HCT116 (cell line): ENCODE data around the gene ZBTB16. TPM values are rescaled to one million over a fixed set of nuclear protein-coding genes. Genes with fewer than 3 reads are reported as not detected.

Experiments used
- ATAC-seq: fragments of 200-7000 bp; cut with Tn5 transposase; 2 replicates; pipeline ENCODE4 v1.9.1; 2020; ENCODE audit warnings: mild to moderate bottlenecking, moderate library complexity
- BruUV-seq: library from RNA; stranded (reverse); fragments of 400-500 nt; replicated peaks from 2 replicates; lab custom pipeline; 2021; lab: Mats Ljungman, UMichigan
- CTCF ChIA-PET: fragments of 300-600 bp; sonication (Branson Sonifier 250); formaldehyde crosslinking; loops from one replicate; lab custom pipeline; 2021; ENCODE audit warnings: antibody characterized with exemption; lab: Charles Lee
- POLR2A ChIA-PET: fragments of 300-600, 350-600 bp; sonication (Branson Sonifier 250); formaldehyde crosslinking; loops from one replicate; lab custom pipeline; 2021; ENCODE audit warnings: antibody characterized with exemption; lab: Charles Lee
- RAD21 ChIA-PET, 2 experiments: fragments of 300-600 bp; sonication (Branson Sonifier 250); formaldehyde crosslinking; loops; one replicate each; lab custom pipeline; 2023; ENCODE audit warnings: low total read pairs in 2 of 2; ENCODE audit not compliant: uncharacterized antibody in 2 of 2, unreplicated experiment in 2 of 2, low non-redundant PET in 1 of 2; lab: Charles Lee
- DNase-seq: peaks from one replicate; pipeline ENCODE4 v3.0.0-alpha.2; 2010; ENCODE audit warnings: low read depth, low spot score
- H2AFZ ChIP-seq: fragments of 200-600 bp; shearing (Covaris generic), sonication (generic); 2 replicates; pipeline ENCODE4 v1.6.1; 2017; ENCODE audit warnings: low read depth, mixed run types, mixed read lengths, antibody characterized with exemption, low read length; ENCODE audit not compliant: poor library complexity, severe bottlenecking
- H3K27ac ChIP-seq: 2 replicates; pipeline ENCODE4 v1.5.1; 2012; ENCODE audit warnings: low read depth, low read length
- H3K27me3 ChIP-seq: fragments of 200-600 bp; sonication (generic); 2 replicates; pipeline ENCODE4 v1.6.1; 2016; ENCODE audit warnings: mixed run types, low read length, mixed read lengths; ENCODE audit not compliant: insufficient read depth
- H3K36me3 ChIP-seq, 2 experiments: fragments of 200-500 bp in 1 of 2; fragments of 200-600 bp in 1 of 2; sonication (Bioruptor generic) in 1 of 2; sonication (generic) in 1 of 2; 2 replicates each; pipeline versions ENCODE4 v1.5.1 to v1.6.1; 2014 to 2016; ENCODE audit warnings: low read length in 2 of 2, inconsistent platforms in 1 of 2, mixed read lengths in 1 of 2, mixed run types in 1 of 2; ENCODE audit not compliant: insufficient read depth in 2 of 2, control insufficient read depth in 1 of 2
- H3K4me1 ChIP-seq, 2 experiments: fragments of 200-600 bp in 1 of 2; sonication (generic) in 1 of 2; 2 replicates each; pipeline versions ENCODE4 v1.5.1 to v1.6.1; 2012 to 2017; ENCODE audit warnings: low read length in 2 of 2, inconsistent platforms in 1 of 2, mild to moderate bottlenecking in 1 of 2, mixed read lengths in 1 of 2, mixed run types in 1 of 2, moderate library complexity in 1 of 2; ENCODE audit not compliant: insufficient read depth in 2 of 2, control insufficient read depth in 1 of 2
- H3K4me2 ChIP-seq: fragments of 200-600 bp; sonication (generic); 2 replicates; pipeline ENCODE4 v1.6.1; 2017; ENCODE audit warnings: mixed run types, low read length, mixed read lengths
- H3K4me3 ChIP-seq, 2 experiments: fragments of 200-600 bp in 1 of 2; sonication (generic) in 1 of 2; replicated peaks in 1 of 2; 2 replicates each; pipeline ENCODE4 v1.5.1; 2011 to 2016; ENCODE audit warnings: low read length in 2 of 2, control low read depth in 1 of 2, low read depth in 1 of 2, mild to moderate bottlenecking in 1 of 2, mixed read lengths in 1 of 2, mixed run types in 1 of 2
- H3K79me2 ChIP-seq: fragments of 200-600 bp; sonication (generic); 2 replicates; pipeline ENCODE4 v1.6.1; 2017; ENCODE audit warnings: mild to moderate bottlenecking, mixed run types, low read length, moderate library complexity, mixed read lengths; ENCODE audit not compliant: insufficient read depth
- H3K9ac ChIP-seq: fragments of 200-600 bp; sonication (generic); 2 replicates; pipeline ENCODE4 v1.6.1; 2016; ENCODE audit warnings: low read length, mixed read lengths
- H3K9me2 ChIP-seq: fragments of 200-600 bp; sonication (generic), shearing (Covaris generic); 2 replicates; pipeline ENCODE4 v1.6.1; 2017; ENCODE audit warnings: mixed run types, mild to moderate bottlenecking, moderate library complexity; ENCODE audit not compliant: insufficient read depth
- H3K9me3 ChIP-seq, 2 experiments: fragments of 200-500 bp in 1 of 2; fragments of 200-600 bp in 1 of 2; sonication (Bioruptor generic) in 1 of 2; sonication (generic) in 1 of 2; 2 replicates each; pipeline ENCODE4 v1.6.1; 2014 to 2017; ENCODE audit warnings: low read length in 2 of 2, mixed read lengths in 2 of 2, inconsistent platforms in 1 of 2, low read depth in 1 of 2, mild to moderate bottlenecking in 1 of 2, mixed run types in 1 of 2, moderate library complexity in 1 of 2; ENCODE audit not compliant: control insufficient read depth in 1 of 2, insufficient read depth in 1 of 2
- H4K20me1 ChIP-seq: fragments of 200-600 bp; sonication (generic), shearing (Covaris generic); 2 replicates; pipeline ENCODE4 v1.6.1; 2017; ENCODE audit warnings: mixed run types, mild to moderate bottlenecking, moderate library complexity; ENCODE audit not compliant: insufficient read depth
- CEBPB ChIP-seq: IDR thresholded peaks from 2 replicates; pipeline ENCODE4 v1.6.1; 2012; ENCODE audit warnings: low read depth
- EGR1 ChIP-seq: IDR thresholded peaks from 2 replicates; pipeline ENCODE4 v1.6.1; 2012; ENCODE audit warnings: low read depth
- EZH2phosphoT487 ChIP-seq: fragments of 200-600 bp; IDR thresholded peaks from 2 replicates; pipeline ENCODE4 v1.6.1; 2018; ENCODE audit warnings: antibody characterized with exemption, borderline replicate concordance
- JUND ChIP-seq: IDR thresholded peaks from 2 replicates; pipeline ENCODE4 v1.6.1; 2012
- REST ChIP-seq: IDR thresholded peaks from 2 replicates; pipeline ENCODE4 v1.6.1; 2012; ENCODE audit warnings: low read depth
- SP1 ChIP-seq: IDR thresholded peaks from 2 replicates; pipeline ENCODE4 v1.6.1; 2012; ENCODE audit warnings: low read depth
- TCF7L2 ChIP-seq: IDR thresholded peaks from 2 replicates; pipeline ENCODE4 v1.7.0; 2011; ENCODE audit warnings: borderline replicate concordance, inconsistent platforms; ENCODE audit not compliant: insufficient read depth, insufficient read length; ENCODE audit errors: extremely low read depth
- ZBTB33 ChIP-seq: IDR thresholded peaks from 2 replicates; pipeline ENCODE4 v1.6.1; 2011; ENCODE audit warnings: mild to moderate bottlenecking, low read length, moderate library complexity; ENCODE audit not compliant: insufficient replicate concordance; ENCODE audit errors: extremely low read depth
- ZFX ChIP-seq: fragments of 450-650 bp; IDR thresholded peaks from 2 replicates; pipeline ENCODE4 v1.6.1; 2017
- intact Hi-C: fragments of 100-400 bp; cut with micrococcal nuclease; formaldehyde crosslinking; loops from 2 replicates; pipeline ENCODE4 v1.10.0; 2022
- total RNA-seq: library from RNA; stranded (reverse); gene quantifications from one replicate; pipeline ENCODE4 v1.2.1, GENCODE V29; 2021; ENCODE audit not compliant: unreplicated experiment
- TF ChIP-seq, protein P1 (sequence below): IDR thresholded peaks from 2 replicates; pipeline ENCODE4 v1.6.1; 2012
- TF ChIP-seq, protein P2 (sequence below): IDR thresholded peaks from 2 replicates; pipeline ENCODE4 v1.6.1; 2012

Gene ZBTB16
- total RNA-seq, 1 experiment from 2014 or later, result 0.30 TPM

GRCh38 chr11:114175706-114176105, 116.2 kb downstream of the ZBTB16 start:
- DNase-seq, result no peak
- RAD21 ChIA-PET, result no interaction called here
- no peak for ATAC-seq
- Histone ChIP-seq H3K27me3 (peaks cover 83% of the 10 kb centered on the region), H3K4me2 (no peak overlapping the region), H4K20me1 (no peaks in the 10 kb centered on the region), H3K4me3 (no peak overlapping the region), H3K9me2 (no peaks in the 10 kb centered on the region), H2AFZ (no peak overlapping the region), H3K9ac (no peak overlapping the region), H3K79me2 (no peaks in the 10 kb centered on the region), H3K9me3 (no peaks in the 10 kb centered on the region), H3K4me1 (no peaks in the 10 kb centered on the region), H3K27ac (no peak overlapping the region), H3K36me3 (no peaks in the 10 kb centered on the region)
- TF ChIP-seq ZBTB33 (no peak), TCF7L2 (no peak), ZFX (no peak), CEBPB (no peak), JUND (no peak), SP1 (no peak), REST (no peak), EZH2phosphoT487 (no peak), EGR1 (no peak)
- TF ChIP-seq, protein P1, sequence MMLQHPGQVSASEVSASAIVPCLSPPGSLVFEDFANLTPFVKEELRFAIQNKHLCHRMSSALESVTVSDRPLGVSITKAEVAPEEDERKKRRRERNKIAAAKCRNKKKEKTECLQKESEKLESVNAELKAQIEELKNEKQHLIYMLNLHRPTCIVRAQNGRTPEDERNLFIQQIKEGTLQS, result no peak
- TF ChIP-seq, protein P2, sequence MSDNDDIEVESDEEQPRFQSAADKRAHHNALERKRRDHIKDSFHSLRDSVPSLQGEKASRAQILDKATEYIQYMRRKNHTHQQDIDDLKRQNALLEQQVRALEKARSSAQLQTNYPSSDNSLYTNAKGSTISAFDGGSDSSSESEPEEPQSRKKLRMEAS, result no peak
- POLR2A ChIA-PET, result no interaction called here
- intact Hi-C loops, result no loop called here
- CTCF ChIA-PET, result no interaction called here
- BruUV-seq, result no TSS peak
